OCI-LY7 (cell line): ENCODE data around the gene LRRC42. TPM values are rescaled to one million over a fixed set of nuclear protein-coding genes. Genes with fewer than 3 reads are reported as not detected.

Experiments used
- BruUV-seq: library from RNA; stranded (reverse); fragments of 400-500 nt; replicated peaks from 2 replicates; lab custom pipeline; 2021; lab: Mats Ljungman, UMichigan
- CTCF ChIA-PET: fragments of 300-600 bp; sonication (Branson Sonifier 250); formaldehyde crosslinking; loops from one replicate; lab custom pipeline; 2022; ENCODE audit warnings: antibody characterized with exemption; ENCODE audit not compliant: unreplicated experiment; lab: Charles Lee
- POLR2A ChIA-PET: fragments of 300-600 bp; sonication (Branson Sonifier 250); formaldehyde crosslinking; loops from one replicate; lab custom pipeline; 2022; ENCODE audit warnings: antibody characterized with exemption; lab: Charles Lee
- DNase-seq: peaks from one replicate; pipeline ENCODE4 v3.0.0-alpha.2; 2015; ENCODE audit warnings: low spot score
- H2AFZ ChIP-seq: fragments of 200-600 bp; sonication (generic), shearing (Covaris generic); 2 replicates; pipeline ENCODE4 v1.6.1; 2014; ENCODE audit warnings: mild to moderate bottlenecking, antibody characterized with exemption, low read length, moderate library complexity
- H3K27ac ChIP-seq: fragments of 200-600 bp; sonication (generic); 2 replicates; pipeline ENCODE4 v1.5.1; 2014; ENCODE audit warnings: mixed run types, low read depth, mild to moderate bottlenecking, moderate library complexity, low read length, inconsistent platforms; ENCODE audit not compliant: poor library complexity, severe bottlenecking
- H3K36me3 ChIP-seq: fragments of 200-600 bp; sonication (generic); 2 replicates; pipeline ENCODE4 v1.6.1; 2014; ENCODE audit warnings: mild to moderate bottlenecking, antibody characterized with exemption, low read length, moderate library complexity, mixed read lengths; ENCODE audit not compliant: insufficient read depth
- H3K4me1 ChIP-seq: fragments of 200-600 bp; sonication (generic); 2 replicates; pipeline ENCODE4 v1.5.1; 2014; ENCODE audit warnings: mild to moderate bottlenecking, low read length; ENCODE audit not compliant: insufficient read depth, poor library complexity, severe bottlenecking
- H3K4me2 ChIP-seq: fragments of 200-600 bp; sonication (generic); 2 replicates; pipeline ENCODE4 v1.6.1; 2014; ENCODE audit warnings: mild to moderate bottlenecking, low read length
- H3K4me3 ChIP-seq: fragments of 200-600 bp; sonication (generic); 2 replicates; pipeline ENCODE4 v1.5.1; 2014; ENCODE audit warnings: mild to moderate bottlenecking, low read depth, low read length; ENCODE audit not compliant: poor library complexity, severe bottlenecking
- H3K79me2 ChIP-seq: fragments of 200-600 bp; sonication (generic); 2 replicates; pipeline ENCODE4 v1.6.1; 2016; ENCODE audit warnings: low read depth, mild to moderate bottlenecking, low read length, moderate library complexity, mixed read lengths; ENCODE audit not compliant: insufficient read depth
- H3K9me2 ChIP-seq: fragments of 200-600 bp; sonication (generic); 2 replicates; pipeline ENCODE4 v1.6.1; 2016; ENCODE audit warnings: mild to moderate bottlenecking, low read length, mixed read lengths; ENCODE audit not compliant: insufficient read depth
- H3K9me3 ChIP-seq: fragments of 200-600 bp; sonication (generic); 2 replicates; pipeline ENCODE4 v1.6.1; 2014; ENCODE audit warnings: mild to moderate bottlenecking, mixed run types, low read length, mixed read lengths
- H4K20me1 ChIP-seq: fragments of 200-600 bp; sonication (generic); 2 replicates; pipeline ENCODE4 v1.6.1; 2014; ENCODE audit warnings: mild to moderate bottlenecking, antibody characterized with exemption, low read length, moderate library complexity, mixed read lengths; ENCODE audit not compliant: insufficient read depth
- CTCF ChIP-seq: fragments of 200-600 bp; sonication (generic); conservative IDR thresholded peaks from 2 replicates; pipeline ENCODE4 v1.5.1; 2014; ENCODE audit warnings: mild to moderate bottlenecking, antibody characterized with exemption, low read length, moderate library complexity, mixed read lengths
- EZH2phosphoT487 ChIP-seq: fragments of 200-600 bp; sonication (generic); IDR thresholded peaks from 2 replicates; pipeline ENCODE4 v1.6.1; 2018; ENCODE audit warnings: low read depth, borderline replicate concordance, mild to moderate bottlenecking, mixed run types, antibody characterized with exemption, low read length, moderate library complexity, mixed read lengths
- intact Hi-C: fragments of 100-400 bp; cut with micrococcal nuclease; formaldehyde crosslinking; loops from one replicate; pipeline ENCODE4 v1.10.0; 2022; ENCODE audit not compliant: unreplicated experiment
- total RNA-seq, 2 experiments: library from RNA; depleted of rRNA in 1 of 2; stranded (reverse); fragments of >200 nt in 1 of 2; shearing (Covaris generic) in 1 of 2; gene quantifications; 2 replicates each; pipeline ENCODE4 v1.2.3, GENCODE V29; 2014 to 2022

The LRRC42 gene
- total RNA-seq, 2 experiments from 2014 or later = 17.5 to 18.5 TPM

- Histone ChIP-seq H3K27ac (no peak overlapping the region), H3K79me2 (no peaks in the 10 kb centered on the region), H3K4me3 (no peak overlapping the region), H3K9me3 (no peaks in the 10 kb centered on the region), H3K36me3 (no peaks in the 10 kb centered on the region), H4K20me1 (no peaks in the 10 kb centered on the region), H2AFZ (no peak overlapping the region), H3K9me2 (no peaks in the 10 kb centered on the region), H3K4me2 (no peak overlapping the region), H3K4me1 (no peaks in the 10 kb centered on the region)
- TF ChIP-seq EZH2phosphoT487 = no peak
- no peak for TF ChIP-seq CTCF
- CTCF ChIA-PET = interaction anchor here (0.6 kb wide), 1 partner anchor 116 kb away, joined by 3 read pairs; no protein-coding TSS in a partner anchor
- BruUV-seq = no TSS peak
- POLR2A ChIA-PET = no interaction called here
- intact Hi-C loops = no loop called here
- no peak for DNase-seq
Measured at GRCh38 chr1:54011316-54012007, 65.3 kb downstream of the LRRC42 start.

- DNase-seq = no peak
- Histone ChIP-seq H3K27ac (no peak overlapping the region), H3K79me2 (no peaks in the 10 kb centered on the region), H2AFZ (no peak overlapping the region), H3K36me3 (no peaks in the 10 kb centered on the region), H3K4me2 (no peak overlapping the region), H3K9me3 (no peaks in the 10 kb centered on the region), H3K9me2 (no peaks in the 10 kb centered on the region), H4K20me1 (no peaks in the 10 kb centered on the region), H3K4me1 (no peaks in the 10 kb centered on the region), H3K4me3 (no peak overlapping the region)
- ChIA-PET POLR2A (interaction anchor here (0.6 kb wide), 2 partner anchors 115 to 230 kb away, joined by 3 read pairs; no protein-coding TSS in a partner anchor), CTCF (no interaction called here)
- BruUV-seq = no TSS peak
- no peak for TF ChIP-seq CTCF
- no peak for TF ChIP-seq EZH2phosphoT487
- intact Hi-C loops = no loop called here
Measured at GRCh38 chr1:54012008-54012325, 65.8 kb downstream of the LRRC42 start.

- Histone ChIP-seq H3K4me1 (no peaks in the 10 kb centered on the region), H3K9me3 (no peaks in the 10 kb centered on the region), H3K9me2 (no peaks in the 10 kb centered on the region), H2AFZ (no peak overlapping the region), H4K20me1 (no peaks in the 10 kb centered on the region), H3K79me2 (no peaks in the 10 kb centered on the region), H3K4me2 (no peak overlapping the region), H3K36me3 (no peaks in the 10 kb centered on the region), H3K4me3 (no peak overlapping the region), H3K27ac (no peak overlapping the region)
- no peak for DNase-seq
- ChIA-PET CTCF (interaction anchor here (0.6 kb wide), 1 partner anchor 8 kb away, joined by 11 read pairs; no protein-coding TSS in a partner anchor), POLR2A (no interaction called here)
- no TSS peak for BruUV-seq
- intact Hi-C loops = no loop called here
- TF ChIP-seq EZH2phosphoT487 = no peak
- TF ChIP-seq CTCF = no peak
Measured at GRCh38 chr1:54012863-54013262, 66.7 kb downstream of the LRRC42 start.
